Measurements from ENCODE around the gene CEP135.

Gene CEP135

DNA sequence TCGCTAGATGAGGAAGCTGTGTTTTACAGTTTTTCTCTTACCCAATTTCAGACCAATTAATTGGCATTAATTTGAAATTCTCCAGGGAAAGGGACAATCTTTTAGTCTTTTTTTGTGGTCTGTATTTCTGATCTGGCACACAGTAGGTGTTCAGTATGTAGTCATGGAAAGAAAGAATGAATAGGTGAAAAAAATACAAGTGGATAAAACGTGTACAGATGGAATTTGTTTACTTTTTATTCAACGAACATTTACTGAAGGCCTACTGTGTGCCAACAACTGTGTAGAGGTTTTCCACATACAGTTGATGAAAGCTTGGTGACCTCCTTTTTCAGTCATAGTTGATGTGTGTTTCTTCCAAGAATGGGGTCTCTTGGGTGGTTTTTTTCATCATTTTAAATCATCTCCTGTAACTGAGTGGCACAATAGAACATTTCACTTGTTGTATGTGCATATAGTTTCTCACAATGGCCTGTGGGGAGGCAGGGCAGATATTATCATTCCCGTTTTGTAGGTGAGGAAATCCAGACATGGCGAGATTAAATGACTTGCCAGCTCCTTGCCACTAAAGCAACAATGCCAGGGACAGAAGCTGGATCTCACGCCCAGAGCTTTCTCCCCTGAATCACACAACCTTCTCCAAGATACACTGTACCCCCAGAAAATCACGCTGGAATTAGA is 102.4 kb downstream of the CEP135 start:
- TF ChIP-seq, protein P1, sequence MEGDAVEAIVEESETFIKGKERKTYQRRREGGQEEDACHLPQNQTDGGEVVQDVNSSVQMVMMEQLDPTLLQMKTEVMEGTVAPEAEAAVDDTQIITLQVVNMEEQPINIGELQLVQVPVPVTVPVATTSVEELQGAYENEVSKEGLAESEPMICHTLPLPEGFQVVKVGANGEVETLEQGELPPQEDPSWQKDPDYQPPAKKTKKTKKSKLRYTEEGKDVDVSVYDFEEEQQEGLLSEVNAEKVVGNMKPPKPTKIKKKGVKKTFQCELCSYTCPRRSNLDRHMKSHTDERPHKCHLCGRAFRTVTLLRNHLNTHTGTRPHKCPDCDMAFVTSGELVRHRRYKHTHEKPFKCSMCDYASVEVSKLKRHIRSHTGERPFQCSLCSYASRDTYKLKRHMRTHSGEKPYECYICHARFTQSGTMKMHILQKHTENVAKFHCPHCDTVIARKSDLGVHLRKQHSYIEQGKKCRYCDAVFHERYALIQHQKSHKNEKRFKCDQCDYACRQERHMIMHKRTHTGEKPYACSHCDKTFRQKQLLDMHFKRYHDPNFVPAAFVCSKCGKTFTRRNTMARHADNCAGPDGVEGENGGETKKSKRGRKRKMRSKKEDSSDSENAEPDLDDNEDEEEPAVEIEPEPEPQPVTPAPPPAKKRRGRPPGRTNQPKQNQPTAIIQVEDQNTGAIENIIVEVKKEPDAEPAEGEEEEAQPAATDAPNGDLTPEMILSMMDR (IDR thresholded peaks at IDR 0.05; ENCODE audit: poor library complexity, severe bottlenecking) = no peak
- ATAC-seq (ENCODE audit: low read depth) = no peak
- DNase-seq (ENCODE audit: low spot score) = no peak
- H3K27me3 ChIP-seq (ENCODE audit: insufficient read depth, poor library complexity, severe bottlenecking) = peaks cover 41% of the 10 kb centered on the region
- no peak overlapping the region for H3K4me3 ChIP-seq (ENCODE audit: severe bottlenecking)
- no peaks in the 10 kb centered on the region for H3K36me3 ChIP-seq (ENCODE audit: low read depth)
- no peak overlapping the region for H3K27ac ChIP-seq (ENCODE audit: poor library complexity, severe bottlenecking)
- no peaks in the 10 kb centered on the region for H3K4me1 ChIP-seq (ENCODE audit: insufficient read depth, poor library complexity, severe bottlenecking)
- H3K9me3 ChIP-seq (ENCODE audit: severe bottlenecking) = no peaks in the 10 kb centered on the region

DNA sequence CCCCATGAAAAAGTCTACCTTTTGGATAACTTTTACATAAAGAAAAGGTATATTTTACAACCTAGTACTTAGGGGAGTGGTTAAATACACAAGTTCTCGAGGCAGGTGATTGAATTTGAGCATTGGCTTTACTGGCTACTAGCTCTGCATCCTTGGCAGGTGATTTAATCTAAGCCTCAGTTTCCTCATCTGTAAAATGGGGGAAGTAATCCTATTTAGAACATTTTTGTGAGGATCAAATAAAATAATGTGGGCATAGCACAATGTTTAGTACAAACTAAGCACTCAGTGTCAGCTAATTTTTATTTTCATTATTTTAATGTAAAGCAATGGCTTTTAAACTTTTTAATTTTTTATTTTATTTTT is 102.9 kb downstream of the CEP135 start:
- H3K4me1 ChIP-seq (ENCODE audit: insufficient read depth, poor library complexity, severe bottlenecking) = no peaks in the 10 kb centered on the region
- no peak overlapping the region for H3K4me3 ChIP-seq (ENCODE audit: severe bottlenecking)
- peaks cover 41% of the 10 kb centered on the region for H3K27me3 ChIP-seq (ENCODE audit: insufficient read depth, poor library complexity, severe bottlenecking)
- DNase-seq (ENCODE audit: low spot score) = no peak
- H3K27ac ChIP-seq (ENCODE audit: poor library complexity, severe bottlenecking) = no peak overlapping the region
- no peak for ATAC-seq (ENCODE audit: low read depth)
- TF ChIP-seq, protein P1 (IDR thresholded peaks at IDR 0.05; ENCODE audit: poor library complexity, severe bottlenecking) = no peak
- H3K36me3 ChIP-seq (ENCODE audit: low read depth) = no peaks in the 10 kb centered on the region
- H3K9me3 ChIP-seq (ENCODE audit: severe bottlenecking) = no peaks in the 10 kb centered on the region

DNA sequence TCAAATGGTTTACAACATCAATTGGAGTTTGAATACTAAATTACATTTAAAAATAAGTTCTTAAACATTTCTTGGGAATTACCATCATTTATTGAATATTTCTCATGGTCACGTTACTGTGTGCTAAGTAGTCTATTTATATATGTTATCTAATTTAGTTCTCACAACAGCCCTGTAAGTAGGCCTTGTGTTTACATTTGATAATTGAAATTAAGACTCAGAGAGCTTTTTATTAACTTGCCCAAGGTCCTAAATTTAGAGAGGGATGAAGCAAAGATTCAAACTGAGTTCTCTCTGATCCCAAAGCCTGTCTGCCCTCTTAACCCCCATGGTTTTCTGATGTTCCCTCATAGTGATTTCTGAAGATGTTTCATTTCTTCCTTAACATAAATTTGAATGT is 103.7 kb downstream of the CEP135 start:
- Histone ChIP-seq H3K9me3 (ENCODE audit: severe bottlenecking) (no peaks in the 10 kb centered on the region), H3K36me3 (ENCODE audit: low read depth) (no peaks in the 10 kb centered on the region), H3K4me3 (ENCODE audit: severe bottlenecking) (no peak overlapping the region), H3K27ac (ENCODE audit: poor library complexity, severe bottlenecking) (no peak overlapping the region), H3K4me1 (ENCODE audit: insufficient read depth, poor library complexity, severe bottlenecking) (no peaks in the 10 kb centered on the region), H3K27me3 (ENCODE audit: insufficient read depth, poor library complexity, severe bottlenecking) (peaks cover 41% of the 10 kb centered on the region)
- ATAC-seq (ENCODE audit: low read depth) = no peak
- no peak for DNase-seq (ENCODE audit: low spot score)
- TF ChIP-seq, protein P1 (IDR thresholded peaks at IDR 0.05; ENCODE audit: poor library complexity, severe bottlenecking) = no peak

DNA sequence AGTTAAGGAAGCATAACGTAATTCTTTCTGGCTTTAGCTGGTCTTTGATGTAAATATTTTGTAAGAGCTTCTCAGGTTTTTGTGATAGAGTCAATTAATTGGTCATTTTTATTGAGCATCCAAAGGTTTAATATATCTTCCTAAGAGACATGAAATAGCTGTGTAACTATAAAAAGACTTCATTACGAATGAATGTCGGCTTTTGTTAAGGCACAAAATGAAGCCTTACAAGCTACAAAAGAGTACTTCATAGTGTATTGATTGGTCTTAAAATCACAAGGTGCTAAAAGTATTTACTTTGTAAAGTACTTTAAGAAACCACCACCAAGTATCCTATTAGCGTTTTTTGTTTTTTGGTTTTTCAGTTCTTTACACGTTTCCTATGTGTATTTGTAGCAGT is 104.2 kb downstream of the CEP135 start:
- ATAC-seq (ENCODE audit: low read depth) (no peak), DNase-seq (ENCODE audit: low spot score) (no peak)
- H3K36me3 ChIP-seq (ENCODE audit: low read depth) = no peaks in the 10 kb centered on the region
- no peak overlapping the region for H3K4me3 ChIP-seq (ENCODE audit: severe bottlenecking)
- TF ChIP-seq, protein P1 (IDR thresholded peaks at IDR 0.05; ENCODE audit: poor library complexity, severe bottlenecking) = no peak
- no peaks in the 10 kb centered on the region for H3K9me3 ChIP-seq (ENCODE audit: severe bottlenecking)
- no peaks in the 10 kb centered on the region for H3K4me1 ChIP-seq (ENCODE audit: insufficient read depth, poor library complexity, severe bottlenecking)
- H3K27me3 ChIP-seq (ENCODE audit: insufficient read depth, poor library complexity, severe bottlenecking) = peaks cover 41% of the 10 kb centered on the region
- H3K27ac ChIP-seq (ENCODE audit: poor library complexity, severe bottlenecking) = no peak overlapping the region
